GM23338 (cell line): ENCODE measurements around the gene CD7.

Experiments
- CREB1 ChIP-seq: fragments of 250-450 bp; sonication (Bioruptor Pico); IDR thresholded peaks from 2 replicates; pipeline ENCODE4 v1.5.0; 2020; ENCODE audit warnings: low read depth, mild to moderate bottlenecking, moderate library complexity
- CTCF ChIP-seq, 2 experiments: fragments of 200-600 bp in 1 of 2; sonication (generic) in 1 of 2; conservative IDR thresholded peaks; 2 replicates each; pipeline versions ENCODE4 v1.5.1 to v1.6.1; 2016 to 2017; ENCODE audit warnings: antibody characterized with exemption in 2 of 2, low read depth in 2 of 2, mild to moderate bottlenecking in 2 of 2, moderate library complexity in 1 of 2
- ETS1 ChIP-seq: IDR thresholded peaks from 2 replicates; pipeline ENCODE4 v1.6.1; 2016; ENCODE audit warnings: antibody characterized with exemption
- EZH2 ChIP-seq: fragments of 200-600 bp; sonication (generic); IDR thresholded peaks from one replicate; pipeline ENCODE4 v1.8.0; 2017; ENCODE audit warnings: antibody characterized with exemption, mild to moderate bottlenecking, low read depth; ENCODE audit not compliant: unreplicated experiment
- EZH2phosphoT487 ChIP-seq: fragments of 200-600 bp; sonication (generic); IDR thresholded peaks from one replicate; pipeline ENCODE4 v1.8.1; 2018; ENCODE audit warnings: antibody characterized with exemption; ENCODE audit not compliant: unreplicated experiment
- JUNB ChIP-seq: IDR thresholded peaks from one replicate; pipeline ENCODE4 v1.6.1; 2016; ENCODE audit warnings: antibody characterized with exemption; ENCODE audit not compliant: unreplicated experiment
- NANOG ChIP-seq: IDR thresholded peaks from 2 replicates; pipeline ENCODE4 v1.6.1; 2016; ENCODE audit warnings: antibody characterized with exemption, borderline replicate concordance
- POLR2AphosphoS5 ChIP-seq: IDR thresholded peaks from 2 replicates; pipeline ENCODE4 v1.6.1; 2016; ENCODE audit warnings: antibody characterized with exemption, low read depth
- REST ChIP-seq: IDR thresholded peaks from one replicate; pipeline ENCODE4 v1.6.1; 2018; ENCODE audit warnings: antibody characterized with exemption; ENCODE audit not compliant: unreplicated experiment
- STAT1 ChIP-seq: IDR thresholded peaks from one replicate; pipeline ENCODE4 v1.6.1; 2016; ENCODE audit warnings: antibody characterized with exemption; ENCODE audit not compliant: unreplicated experiment
- ZNF114 ChIP-seq: fragments of 250-450 bp; sonication (Bioruptor Pico); IDR thresholded peaks from 2 replicates; pipeline ENCODE4 v1.5.0; 2020; ENCODE audit warnings: mild to moderate bottlenecking, moderate library complexity
- ZNF331 ChIP-seq: fragments of 250-450 bp; sonication (Bioruptor Pico); IDR thresholded peaks from 2 replicates; pipeline ENCODE4 v1.5.0; 2020; ENCODE audit warnings: low read depth, mild to moderate bottlenecking, moderate library complexity
- ZNF462 ChIP-seq: fragments of 250-450 bp; sonication (Bioruptor Pico); IDR thresholded peaks from 2 replicates; pipeline ENCODE4 v1.5.0; 2020; ENCODE audit warnings: mild to moderate bottlenecking, moderate library complexity

GRCh38 chr17:82348866-82349265 lies 31.5 kb upstream of the CD7 start:
- TF ChIP-seq CTCF (conservative IDR thresholded peaks at IDR 0.05; ENCODE audit: low read depth in 2 of 2) (no peak), EZH2 (no peak), POLR2AphosphoS5 (no peak), EZH2phosphoT487 (no peak), JUNB (no peak), NANOG (no peak), REST (no peak), CREB1 (CRISPR knock-in tag) (no peak), STAT1 (no peak), ZNF114 (no peak), ETS1 (no peak), ZNF331 (CRISPR knock-in tag) (no peak), ZNF462 (CRISPR knock-in tag) (no peak)
